Lower leg skin (tissue), 4 donors: ENCODE results near the gene CD302. TPM values are rescaled to one million over a fixed set of nuclear protein-coding genes. Genes with fewer than 3 reads are reported as not detected.
"Not testable (repeated sequence)": the region's sequence is repeated elsewhere in the genome, so short reads cannot be mapped to it uniquely, and the experiment has no call there.

Source experiments
- DNase-seq, 2 donors: peaks; one replicate each; pipeline ENCODE4 v3.0.0-alpha.2; 2019; ENCODE audit warnings: low spot score in 2 of 2
- H3K4me3 ChIP-seq: fragments of 200-600 bp; sonication (generic); 2 replicates; pipeline ENCODE4 v1.5.1; 2017; ENCODE audit warnings: mild to moderate bottlenecking, low read depth; ENCODE audit not compliant: poor library complexity, severe bottlenecking
- POLR2A ChIP-seq, 2 donors: fragments of 450-650 bp; IDR thresholded peaks; one replicate each; pipeline ENCODE4 v1.6.1; 2016 to 2017; ENCODE audit warnings: antibody characterized with exemption in 2 of 2, mild to moderate bottlenecking in 1 of 2, moderate library complexity in 1 of 2
- WGBS, 2 donors: methylation state at CpG; one replicate each; pipeline ENCODE4 v1.1.5; 2018; 5-methylcytosine and 5-hydroxymethylcytosine counted together
- intact Hi-C: fragments of 100-400 bp; cut with DNase I; formaldehyde crosslinking; loops from one replicate; pipeline ENCODE4 v1.15.0; 2023; ENCODE audit warnings: low total_unique reads
- total RNA-seq, 4 donors: library from RNA; depleted of rRNA; stranded (reverse); fragments of >200 nt; gene quantifications; one replicate each; pipeline ENCODE4 v1.1.0, GENCODE V29; 2016
- TF ChIP-seq, protein P1 (sequence below), 3 donors: fragments of 450-650 bp; IDR thresholded peaks; one replicate each; pipeline ENCODE4 v1.5.1; 2016; ENCODE audit warnings: antibody characterized with exemption in 3 of 3, mild to moderate bottlenecking in 3 of 3, moderate library complexity in 2 of 3

CD302 gene
- total RNA-seq, 4 donors from 2014 or later, result 10.2 to 24.8 (median 18.8) TPM

DNA sequence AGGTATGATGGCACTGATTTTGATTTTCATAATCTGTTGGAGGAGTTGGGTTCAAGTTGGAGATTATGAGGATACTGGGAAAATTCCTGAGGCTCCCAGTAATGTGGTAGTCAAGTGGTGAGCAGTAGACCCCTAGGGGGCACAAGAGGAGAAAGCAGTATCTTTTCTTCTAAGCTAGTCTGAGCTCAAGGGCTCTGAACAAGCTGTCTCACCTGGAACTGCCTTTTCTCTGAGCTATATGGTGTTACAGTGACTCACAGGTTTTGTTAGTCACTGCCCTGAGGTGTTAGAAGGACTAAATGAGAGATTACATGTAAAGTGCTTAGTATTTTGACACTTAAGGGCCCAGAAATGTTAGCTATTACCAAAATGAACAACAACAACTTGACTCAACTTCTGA is 42.2 kb downstream of the CD302 start:
- no peak overlapping the region for H3K4me3 ChIP-seq
- intact Hi-C loops, result no loop called here
- no peak for TF ChIP-seq POLR2A (IDR thresholded peaks at IDR 0.05)
- TF ChIP-seq, protein P1, sequence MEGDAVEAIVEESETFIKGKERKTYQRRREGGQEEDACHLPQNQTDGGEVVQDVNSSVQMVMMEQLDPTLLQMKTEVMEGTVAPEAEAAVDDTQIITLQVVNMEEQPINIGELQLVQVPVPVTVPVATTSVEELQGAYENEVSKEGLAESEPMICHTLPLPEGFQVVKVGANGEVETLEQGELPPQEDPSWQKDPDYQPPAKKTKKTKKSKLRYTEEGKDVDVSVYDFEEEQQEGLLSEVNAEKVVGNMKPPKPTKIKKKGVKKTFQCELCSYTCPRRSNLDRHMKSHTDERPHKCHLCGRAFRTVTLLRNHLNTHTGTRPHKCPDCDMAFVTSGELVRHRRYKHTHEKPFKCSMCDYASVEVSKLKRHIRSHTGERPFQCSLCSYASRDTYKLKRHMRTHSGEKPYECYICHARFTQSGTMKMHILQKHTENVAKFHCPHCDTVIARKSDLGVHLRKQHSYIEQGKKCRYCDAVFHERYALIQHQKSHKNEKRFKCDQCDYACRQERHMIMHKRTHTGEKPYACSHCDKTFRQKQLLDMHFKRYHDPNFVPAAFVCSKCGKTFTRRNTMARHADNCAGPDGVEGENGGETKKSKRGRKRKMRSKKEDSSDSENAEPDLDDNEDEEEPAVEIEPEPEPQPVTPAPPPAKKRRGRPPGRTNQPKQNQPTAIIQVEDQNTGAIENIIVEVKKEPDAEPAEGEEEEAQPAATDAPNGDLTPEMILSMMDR (IDR thresholded peaks at IDR 0.05), result no peak
- no peak for DNase-seq

DNA sequence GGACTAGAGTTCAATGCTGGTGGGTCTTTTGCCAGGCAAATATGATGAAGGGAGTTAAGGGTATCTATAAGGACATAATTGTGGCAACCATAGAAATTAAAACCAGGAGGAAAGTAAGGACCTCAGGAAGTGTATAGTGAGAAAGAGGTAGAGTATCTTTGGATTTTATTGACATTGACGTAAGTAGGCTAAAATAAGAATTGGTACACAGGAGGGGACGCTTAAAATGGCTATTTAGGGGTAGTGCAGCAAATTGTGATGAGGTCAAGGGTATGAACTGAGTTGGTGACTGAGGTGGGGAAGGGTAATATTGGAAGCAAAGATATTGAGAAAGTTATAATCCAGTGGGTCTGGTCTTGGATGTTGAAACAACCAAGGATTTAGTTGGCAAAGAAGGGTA is 43.0 kb downstream of the CD302 start:
- intact Hi-C loops, result no loop called here
- TF ChIP-seq, protein P1 (IDR thresholded peaks at IDR 0.05), result no peak
- TF ChIP-seq POLR2A (IDR thresholded peaks at IDR 0.05), result no peak

DNA sequence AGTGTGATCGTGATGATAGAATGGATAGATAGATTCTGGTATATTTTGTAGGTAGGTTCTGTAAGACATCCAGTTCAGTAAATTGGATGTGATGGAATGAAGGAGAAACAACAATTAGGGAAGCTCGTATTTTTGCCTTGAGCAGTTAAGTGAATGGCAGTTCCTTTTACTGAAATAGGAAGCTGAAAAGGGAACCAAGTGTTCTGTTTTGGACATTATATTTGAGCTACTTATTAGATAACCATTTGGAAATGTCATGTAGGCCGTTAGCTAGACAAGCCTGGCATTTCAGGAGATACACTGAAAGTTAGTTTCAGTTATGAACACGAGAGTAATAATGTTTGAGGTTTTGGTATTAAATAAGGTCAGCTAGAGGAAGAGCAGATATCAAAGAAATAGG is 44.2 kb downstream of the CD302 start:
- H3K4me3 ChIP-seq, result no peak overlapping the region
- intact Hi-C loops, result no loop called here
- WGBS, 2 donors, result 78 to 83% methylated on average over 4 of the region's 4 CpGs
- DNase-seq, result no peak
- no peak for TF ChIP-seq POLR2A (IDR thresholded peaks at IDR 0.05)
- TF ChIP-seq, protein P1 (IDR thresholded peaks at IDR 0.05), result no peak

More for the DNA sequence above, 43.0 kb downstream of the CD302 start:
- DNase-seq, result no peak
- no peak overlapping the region for H3K4me3 ChIP-seq
- 93 to 95% methylated on average over 2 of the region's 2 CpGs for WGBS, 2 donors

DNA sequence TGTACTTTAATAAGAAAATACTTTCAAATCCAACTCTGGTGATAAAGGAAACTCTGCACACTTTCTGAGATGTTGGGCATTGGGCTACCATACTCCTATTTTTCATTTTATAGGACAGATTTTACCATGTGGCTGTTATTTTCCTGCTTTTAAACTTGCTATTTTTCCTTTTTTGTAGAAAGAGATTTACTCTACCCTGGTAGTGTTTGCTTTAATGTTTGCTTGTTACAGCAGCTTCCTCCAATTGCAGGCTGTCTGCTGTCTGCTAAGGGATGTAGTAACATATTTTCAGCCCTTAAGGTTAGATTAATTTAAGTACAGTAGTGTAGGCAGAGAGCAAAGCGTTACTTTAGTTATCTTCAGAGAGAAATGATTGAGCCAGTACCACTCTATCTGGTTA is 47.1 kb downstream of the CD302 start:
- no peak for DNase-seq
- no peak overlapping the region for H3K4me3 ChIP-seq
- WGBS, 2 donors, result 92 to 94% methylated on average over 1 of the region's 1 CpG
- TF ChIP-seq, protein P1 (IDR thresholded peaks at IDR 0.05), result no peak
- TF ChIP-seq POLR2A (IDR thresholded peaks at IDR 0.05), result no peak
- intact Hi-C loops, result no loop called here

DNA sequence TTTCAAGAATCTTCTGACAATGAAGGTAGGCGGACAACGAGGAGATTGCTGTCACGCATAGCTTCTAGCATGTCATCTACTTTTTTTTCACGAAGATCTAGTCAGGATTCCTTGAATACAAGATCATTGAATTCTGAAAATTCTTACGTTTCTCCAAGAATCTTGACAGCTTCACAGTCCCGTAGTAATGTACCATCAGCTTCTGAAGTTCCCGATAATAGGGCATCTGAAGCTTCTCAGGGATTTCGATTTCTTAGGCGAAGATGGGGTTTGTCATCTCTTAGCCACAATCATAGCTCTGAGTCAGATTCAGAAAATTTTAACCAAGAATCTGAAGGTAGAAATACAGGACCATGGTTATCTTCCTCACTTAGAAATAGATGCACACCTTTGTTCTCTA is 49.9 kb downstream of the CD302 start:
- WGBS, 2 donors, result 96 to 98% methylated on average over 9 of the region's 9 CpGs
- intact Hi-C loops, result no loop called here
- no peak for DNase-seq
- H3K4me3 ChIP-seq, result no peak overlapping the region
- TF ChIP-seq, protein P1 (IDR thresholded peaks at IDR 0.05), result no peak
- no peak for TF ChIP-seq POLR2A (IDR thresholded peaks at IDR 0.05)

DNA sequence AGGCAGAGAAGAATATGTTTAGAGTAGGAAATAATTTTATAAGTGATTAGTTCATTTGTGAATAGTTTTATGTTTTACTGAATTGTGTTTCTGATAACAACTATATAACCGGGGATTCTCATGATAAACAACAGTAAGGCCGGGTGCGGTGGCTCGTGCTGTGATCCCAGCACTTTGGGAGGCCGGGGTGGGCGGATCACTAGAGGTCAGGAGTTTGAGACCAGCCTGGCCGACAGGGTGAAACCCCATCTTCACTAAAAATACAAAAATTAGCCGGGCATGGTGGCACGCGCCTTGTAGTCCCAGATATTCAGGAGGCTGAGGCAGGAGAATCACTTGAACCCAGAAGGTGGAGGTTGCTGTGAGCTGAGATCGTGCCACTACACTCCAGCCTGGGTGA is 52.8 kb downstream of the CD302 start:
- DNase-seq, intact Hi-C loops: not testable (repeated sequence)
- 97 to 98% methylated on average over 11 of the region's 11 CpGs for WGBS, 2 donors

More for the DNA sequence above, 52.8 kb downstream of the CD302 start:
- not testable (repeated sequence) for H3K4me3 ChIP-seq
